Stimulated activated CD8-positive, alpha-beta memory T cell treated with anti-CD3 and anti-CD28 coated beads, Interleukin-15, amount 100 ng/mL, for 48 hours (primary cell): Measurements from ENCODE around the gene MSTN.
"Not testable (repeated sequence)": the region's sequence is repeated elsewhere in the genome, so short reads cannot be mapped to it uniquely, and the experiment has no call there.

Experiments
- DNase-seq, 2 donors: peaks; one replicate each; pipeline ENCODE4 v3.0.0-alpha.2; 2020; ENCODE audit warnings: low read depth in 2 of 2

Gene MSTN

DNA sequence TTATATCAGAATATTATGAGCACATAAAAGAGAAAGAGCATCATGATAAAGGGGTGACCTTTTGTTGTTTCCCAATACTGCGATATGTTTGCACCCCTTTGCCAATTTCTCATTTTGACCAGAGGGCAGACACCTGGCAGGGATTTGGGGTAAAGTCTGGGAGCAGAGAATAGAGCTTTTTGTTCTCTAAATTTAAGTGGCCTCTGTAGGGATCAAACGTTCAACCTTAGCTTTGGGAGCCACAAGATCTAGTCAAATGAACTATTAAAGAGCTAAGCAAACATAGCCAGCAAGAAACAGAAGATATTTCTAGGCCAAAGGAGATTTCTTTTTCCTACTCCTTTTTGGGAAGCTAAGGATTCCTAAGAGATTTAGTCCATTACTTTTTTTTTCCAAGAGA, 1.1 kb upstream of the MSTN start:
- no peak for DNase-seq

DNA sequence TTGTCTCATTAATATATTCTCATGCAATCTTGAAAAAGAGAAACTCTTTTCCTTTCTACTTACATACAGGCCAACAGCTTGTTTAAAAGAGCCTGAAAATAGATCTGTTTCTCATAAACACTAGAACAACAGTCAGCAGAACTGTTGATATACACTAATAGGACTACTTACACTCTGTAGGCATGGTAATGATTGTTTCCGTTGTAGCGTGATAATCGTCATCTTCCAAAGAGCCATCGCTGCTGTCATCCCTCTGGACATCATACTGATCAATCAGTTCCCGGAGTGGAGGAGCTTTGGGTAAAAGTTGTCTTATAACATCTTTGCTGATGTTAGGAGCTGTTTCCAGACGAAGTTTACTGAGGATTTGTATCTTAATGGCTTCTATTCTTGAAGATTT, 476 bp downstream of the MSTN start:
- DNase-seq, result no peak

DNA sequence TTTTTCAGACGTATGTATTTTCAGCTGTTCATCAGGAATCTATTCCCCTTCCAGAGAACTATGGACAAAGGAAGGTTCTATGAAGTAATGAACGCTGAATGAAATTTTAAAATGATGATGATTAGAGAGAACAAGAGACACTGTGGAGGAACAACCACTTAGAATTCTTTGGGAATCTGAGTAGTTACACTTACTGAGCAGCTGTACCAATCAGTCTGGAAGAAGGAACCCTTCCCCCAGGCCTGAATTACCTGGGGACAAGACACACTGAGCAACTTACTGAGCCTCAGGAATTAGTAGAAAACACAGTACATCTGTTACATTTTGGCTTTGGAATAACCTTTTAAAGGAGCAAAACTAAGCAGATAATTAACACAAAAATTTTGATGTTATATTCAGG, 1.9 kb downstream of the MSTN start:
- DNase-seq, result no peak

DNA sequence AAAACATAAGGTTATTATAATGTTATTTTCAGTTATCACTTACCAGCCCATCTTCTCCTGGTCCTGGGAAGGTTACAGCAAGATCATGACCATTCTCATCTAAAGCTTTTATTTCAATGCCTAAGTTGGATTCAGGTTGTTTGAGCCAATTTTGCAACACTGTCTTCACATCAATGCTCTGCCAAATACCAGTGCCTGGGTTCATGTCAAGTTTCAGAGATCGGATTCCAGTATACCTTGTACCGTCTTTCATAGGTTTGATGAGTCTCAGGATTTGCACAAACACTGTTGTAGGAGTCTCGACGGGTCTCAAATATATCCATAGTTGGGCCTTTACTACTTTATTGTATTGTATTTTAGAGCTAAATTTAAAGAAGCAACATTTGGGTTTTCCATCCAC, 2.5 kb downstream of the MSTN start:
- DNase-seq, result no peak

DNA sequence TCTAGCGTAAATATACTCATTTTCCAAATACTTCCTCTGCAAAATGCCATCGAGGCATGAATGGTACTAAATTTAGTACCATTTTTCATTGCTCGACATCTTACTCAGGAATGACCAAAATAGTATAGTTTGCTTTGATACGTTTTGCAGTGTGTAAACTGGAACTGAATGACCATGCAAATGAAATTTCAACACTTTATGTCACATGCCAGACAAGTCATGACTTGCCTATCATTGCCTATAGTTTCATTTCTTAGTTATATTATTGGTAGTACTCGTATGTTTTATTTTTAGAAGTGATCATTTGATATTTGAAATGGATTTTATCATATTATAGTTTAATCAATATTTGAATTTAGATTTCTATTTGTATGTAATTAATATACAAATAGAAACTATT, 9.1 kb downstream of the MSTN start:
- no peak for DNase-seq

DNA sequence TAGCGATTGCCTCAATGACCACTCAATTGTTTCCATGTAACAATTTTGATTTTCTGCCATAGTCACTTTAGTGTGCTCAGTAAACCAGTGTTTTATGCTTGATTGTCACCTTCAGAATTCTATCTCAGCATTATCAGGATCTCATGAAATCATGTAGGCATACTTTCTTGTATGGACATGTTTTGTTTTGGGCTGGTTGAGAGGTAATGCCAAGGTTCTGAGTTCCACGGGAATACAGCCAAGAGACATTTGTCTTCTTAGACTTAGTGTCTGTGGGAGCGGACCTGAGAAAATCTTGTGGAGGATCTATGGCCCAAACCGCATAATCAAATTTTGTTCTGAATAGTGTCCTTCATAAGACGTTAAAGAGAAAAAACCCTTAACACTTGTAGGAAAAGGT, 10.2 kb downstream of the MSTN start:
- DNase-seq, result no peak

DNA sequence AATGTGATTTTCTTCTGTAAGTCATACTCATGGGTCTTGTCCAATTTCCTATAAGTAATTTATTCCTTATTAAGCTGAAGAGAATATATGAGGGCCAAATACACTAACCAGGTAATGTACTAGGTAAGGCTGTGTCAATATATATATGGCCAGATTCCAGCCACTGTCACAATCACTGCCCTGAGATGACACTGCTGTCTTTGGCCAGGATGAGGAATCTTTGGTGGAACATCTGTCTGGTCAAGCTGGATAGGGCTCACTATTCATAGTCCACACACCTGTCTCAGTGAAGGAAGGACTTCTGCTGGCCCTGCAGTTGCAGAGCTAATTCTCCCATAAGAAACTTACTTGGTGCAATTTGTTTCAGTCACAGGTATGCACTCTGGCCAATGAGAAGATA, 11.3 kb downstream of the MSTN start:
- DNase-seq, result no peak

DNA sequence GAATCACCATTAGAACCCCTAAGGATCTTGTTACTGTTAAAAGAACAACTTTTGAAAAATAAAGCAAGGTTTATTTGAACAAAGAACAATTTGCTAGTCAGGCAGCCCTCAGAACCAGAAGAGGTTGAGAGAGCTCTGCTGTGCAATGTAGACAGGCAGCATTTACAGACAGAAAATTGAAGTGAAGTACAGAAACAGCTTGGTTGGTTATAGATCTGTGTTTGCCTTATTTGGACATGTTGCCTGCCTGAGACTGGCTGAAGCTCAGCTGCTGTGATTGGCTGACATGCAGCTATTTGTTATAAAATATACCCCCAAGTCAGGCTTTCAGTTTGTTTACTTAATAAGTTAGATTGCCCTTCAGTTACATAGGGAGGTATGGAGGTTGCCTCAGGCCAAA, 12.5 kb downstream of the MSTN start:
- DNase-seq, result no peak

DNA sequence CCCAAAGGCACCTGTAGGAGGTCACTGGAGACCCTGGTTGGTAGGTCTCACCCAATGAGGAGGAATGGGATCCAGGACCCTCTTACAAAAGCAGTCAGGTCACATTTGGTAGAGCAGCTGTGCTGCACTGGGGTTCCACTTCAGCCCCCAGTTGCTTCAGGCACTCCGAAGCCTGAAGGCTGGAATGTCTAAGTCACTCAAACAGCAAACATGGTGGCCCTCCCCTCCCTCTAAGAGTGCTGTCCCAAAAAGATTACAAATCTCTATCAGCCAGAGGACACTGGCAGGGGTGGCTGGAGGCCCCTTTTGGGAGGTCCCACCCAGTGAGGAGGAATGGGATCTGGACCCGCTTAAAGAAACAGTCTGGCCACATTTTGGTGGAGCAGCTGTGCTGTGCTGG, 17.7 kb downstream of the MSTN start:
- no peak for DNase-seq

DNA sequence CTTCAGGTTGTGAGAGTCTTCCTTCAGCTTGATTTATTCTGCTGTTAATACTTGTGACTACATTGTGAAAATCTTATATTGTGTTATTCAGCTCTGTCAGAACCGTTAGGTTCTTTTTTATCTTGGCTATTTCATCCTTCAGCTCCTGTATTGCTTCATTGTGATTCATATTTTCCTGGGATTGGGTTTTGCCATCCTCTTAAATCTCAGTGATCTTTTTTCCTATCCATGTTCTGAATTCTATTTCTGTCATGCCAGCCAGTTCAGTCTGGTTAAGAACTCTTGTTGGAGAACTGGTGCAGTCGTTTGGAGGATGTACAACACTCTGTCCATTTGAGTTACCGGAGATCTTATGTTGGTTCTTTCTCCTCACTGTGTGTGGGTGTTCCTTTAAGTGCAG, 19.1 kb downstream of the MSTN start:
- DNase-seq, result no peak

DNA sequence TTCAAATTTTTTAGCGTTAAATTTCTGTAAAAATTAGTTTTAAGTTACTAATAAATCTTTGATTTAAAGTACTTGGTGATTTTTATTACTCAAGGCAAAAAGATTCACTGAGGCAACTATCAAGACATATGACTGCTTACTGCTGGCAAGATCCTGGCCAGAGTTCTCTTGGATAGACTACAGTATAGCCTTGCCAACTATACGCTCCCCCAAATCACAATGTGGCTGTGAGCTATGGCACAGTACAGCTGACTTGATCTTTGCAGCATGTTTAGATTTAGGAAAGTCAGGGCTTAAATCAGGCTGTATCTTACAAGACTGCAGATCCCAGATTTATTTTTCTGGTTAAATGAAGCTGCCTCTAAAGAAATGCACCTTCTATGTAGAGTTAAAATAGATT, 26.5 kb downstream of the MSTN start:
- DNase-seq, result no peak

DNA sequence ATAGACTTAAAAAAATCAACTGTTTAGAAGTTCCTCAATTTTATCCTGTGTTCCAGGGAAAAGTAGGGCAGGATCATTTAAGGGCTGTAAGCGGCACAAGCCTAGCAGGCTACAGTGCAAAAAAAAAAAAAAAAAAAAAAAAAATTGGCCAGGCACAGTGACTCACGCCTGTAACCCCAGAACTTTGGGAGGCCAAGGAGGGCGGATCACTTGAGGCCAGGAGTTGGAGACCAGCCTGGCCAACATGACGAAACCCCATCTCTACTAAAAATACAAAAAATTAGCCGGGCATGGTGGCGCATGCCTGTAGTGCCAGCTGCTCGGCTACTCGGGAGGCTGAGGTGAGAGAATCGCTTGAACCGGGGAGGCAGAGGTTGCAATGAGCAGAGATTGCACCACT, 28.1 kb downstream of the MSTN start:
- not testable (repeated sequence) for DNase-seq

DNA sequence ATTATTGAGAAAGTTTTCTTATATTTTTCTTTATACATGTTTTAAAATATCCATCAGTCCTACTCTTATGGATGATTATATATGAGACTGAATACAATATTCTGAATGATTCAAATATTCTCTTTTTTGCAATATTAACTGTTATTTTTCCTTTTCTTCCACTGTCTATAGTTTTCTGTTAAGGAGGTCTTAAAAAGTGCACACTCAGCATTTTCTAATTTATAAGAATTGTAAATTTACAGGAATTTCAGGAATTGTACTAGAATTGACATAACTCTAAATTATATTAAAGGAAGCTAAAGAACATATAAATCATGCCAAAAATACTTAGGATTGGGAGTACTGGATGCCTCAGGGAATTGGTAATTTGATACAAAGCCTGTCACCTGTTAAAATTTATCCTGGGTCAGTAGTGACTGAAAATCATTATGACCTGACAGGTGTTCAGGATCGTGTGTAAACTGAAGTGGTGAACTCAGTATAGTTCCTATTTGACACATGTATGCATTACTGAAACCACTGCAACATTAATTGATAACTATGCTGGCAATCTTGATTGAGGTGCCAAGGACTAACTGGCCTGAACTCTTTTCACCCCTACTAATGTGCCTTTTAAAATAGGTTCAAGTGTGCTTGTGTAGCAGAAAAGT, 30.4 kb downstream of the MSTN start:
- DNase-seq, result no peak

DNA sequence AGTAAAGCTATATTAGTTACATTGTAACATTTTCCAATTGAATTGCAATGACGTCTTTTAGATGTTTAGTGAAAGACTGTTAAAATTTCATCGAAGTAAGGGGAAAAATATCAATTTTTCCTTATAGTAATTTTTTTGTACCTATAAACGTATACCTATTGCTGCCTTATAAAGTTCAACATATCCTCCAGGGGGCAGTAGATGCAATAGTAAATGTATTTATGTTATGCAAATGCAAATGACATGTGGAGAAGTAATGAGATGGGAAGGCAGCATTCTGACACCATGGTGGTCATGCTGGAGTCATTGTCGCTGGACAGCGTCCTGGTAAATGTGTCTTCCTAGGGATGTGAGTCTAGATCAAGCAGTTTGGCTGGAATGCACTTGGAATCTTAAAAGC, 38.7 kb downstream of the MSTN start:
- DNase-seq, result no peak

DNA sequence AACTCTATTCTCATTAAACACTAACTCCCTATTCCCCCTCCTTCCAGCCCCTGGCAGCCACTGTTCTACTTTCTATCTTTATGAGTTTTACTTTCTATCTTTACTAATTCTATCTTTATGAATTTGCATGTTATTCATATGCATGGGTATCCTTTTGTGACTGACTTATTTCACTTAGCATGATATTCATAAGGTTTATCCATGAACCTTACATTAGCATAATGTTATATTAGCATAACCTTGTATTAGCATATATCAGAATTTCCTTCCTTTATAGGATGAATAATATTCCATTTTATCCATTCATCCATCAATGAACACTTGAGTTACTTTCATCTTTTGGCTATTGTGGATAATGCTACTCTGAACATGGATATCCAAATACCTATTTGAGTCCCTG, 41.8 kb downstream of the MSTN start:
- DNase-seq, result no peak

DNA sequence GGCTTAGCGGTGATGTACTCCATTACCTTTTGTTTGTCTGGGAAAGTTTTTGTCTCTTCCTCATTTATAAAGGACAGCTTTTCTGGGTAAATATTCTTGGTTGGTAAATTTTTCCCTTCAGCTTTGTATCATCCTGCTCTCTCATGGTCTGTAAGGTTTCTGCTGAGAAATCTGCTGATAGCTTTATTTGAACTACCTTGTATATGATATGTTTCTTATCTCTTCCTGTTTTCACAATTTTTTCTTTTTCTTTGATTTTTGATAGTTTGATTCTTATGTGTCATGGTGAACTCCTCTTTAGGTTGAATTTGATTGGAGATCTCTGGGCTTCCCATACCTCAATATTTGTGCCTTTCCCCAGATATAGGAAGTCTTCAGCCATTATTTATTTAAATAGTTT, 44.7 kb downstream of the MSTN start:
- DNase-seq, result no peak

DNA sequence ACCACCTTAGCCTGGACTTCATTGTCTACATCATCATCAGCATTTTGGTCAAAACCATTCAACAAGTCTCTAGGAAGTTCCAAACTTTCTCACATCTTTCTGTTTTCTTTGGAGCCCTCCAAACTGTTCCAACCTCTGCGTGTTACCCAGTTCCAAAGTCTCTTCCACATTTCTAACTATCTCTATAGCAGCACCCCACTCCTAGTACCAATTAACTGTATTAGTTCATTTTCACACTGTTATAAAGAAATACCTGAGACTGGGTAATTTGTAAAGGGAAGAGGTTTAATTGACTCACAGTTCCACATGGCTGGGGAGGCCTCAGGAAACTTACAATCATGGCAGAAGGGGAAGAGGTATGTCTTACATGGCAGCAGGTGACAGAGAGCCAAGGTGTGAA, 46.6 kb downstream of the MSTN start:
- DNase-seq, result not testable (repeated sequence)
